B cell (primary cell): Measurements from ENCODE around the gene PLCD1. TPM values are rescaled to one million over a fixed set of nuclear protein-coding genes. Genes with fewer than 3 reads are reported as not detected.

Experiments
- ATAC-seq: fragments of 200-7000 bp; cut with Tn5 transposase; one replicate; pipeline ENCODE4 v1.10.0; 2021; ENCODE audit warnings: low read depth, mild to moderate bottlenecking, moderate number of reproducible peaks, moderate library complexity
- CTCF ChIA-PET: fragments of 350-600 bp; sonication (Branson Sonifier 250); formaldehyde crosslinking; loops from one replicate; lab custom pipeline; 2021; ENCODE audit warnings: antibody characterized with exemption, inconsistent platforms; lab: Charles Lee
- POLR2A ChIA-PET: fragments of 350-600 bp; sonication (Branson Sonifier 250); formaldehyde crosslinking; loops from one replicate; lab custom pipeline; 2021; ENCODE audit warnings: antibody characterized with exemption; lab: Charles Lee
- DNase-seq: peaks from one replicate; pipeline ENCODE4 v3.0.0; 2013
- H2AFZ ChIP-seq: 2 replicates; pipeline ENCODE4 v1.6.1; 2012; ENCODE audit warnings: mild to moderate bottlenecking, low read depth, low read length; ENCODE audit not compliant: insufficient read depth, poor library complexity, severe bottlenecking
- H3K27ac ChIP-seq, 2 donors: 1 replicate in 1 of 2; 2 replicates in 1 of 2; pipeline ENCODE4 v1.5.1; 2012 to 2013; ENCODE audit warnings: low read length in 2 of 2, mild to moderate bottlenecking in 2 of 2, moderate library complexity in 1 of 2
- H3K27me3 ChIP-seq, 4 experiments: fragments of 200-600 bp in 1 of 4; sonication (generic) in 1 of 4; replicated peaks in 1 of 4; 1 replicate in 2 of 4; 2 replicates in 2 of 4; pipeline versions ENCODE4 v1.6.1 to v1.7.0; 2013 to 2016; ENCODE audit warnings: low read length in 3 of 4, mild to moderate bottlenecking in 2 of 4, mixed read lengths in 1 of 4, moderate library complexity in 1 of 4; ENCODE audit not compliant: insufficient read depth in 4 of 4, control insufficient read depth in 3 of 4; ENCODE audit errors: control extremely low read depth in 1 of 4
- H3K36me3 ChIP-seq, 2 experiments: replicated peaks in 1 of 2; 1 replicate in 1 of 2; 2 replicates in 1 of 2; pipeline versions ENCODE4 v1.6.1 to v1.7.1; 2013; ENCODE audit warnings: low read length in 1 of 2; ENCODE audit not compliant: insufficient read depth in 2 of 2, control insufficient read depth in 1 of 2; ENCODE audit errors: control extremely low read depth in 1 of 2, extremely low read depth in 1 of 2
- H3K4me1 ChIP-seq, 2 donors: fragments of 200-600 bp in 1 of 2; sonication (generic) in 1 of 2; 1 replicate in 1 of 2; 2 replicates in 1 of 2; pipeline versions ENCODE4 v1.5.1 to v1.6.1; 2013 to 2017; ENCODE audit warnings: low read length in 2 of 2; ENCODE audit not compliant: control insufficient read depth in 2 of 2, insufficient read depth in 2 of 2
- H3K4me2 ChIP-seq: replicated peaks from 2 replicates; pipeline ENCODE3; 2012; ENCODE audit warnings: mild to moderate bottlenecking, low read depth, low read length; ENCODE audit not compliant: poor library complexity, severe bottlenecking
- H3K4me3 ChIP-seq, 5 experiments: fragments of 200-600 bp in 1 of 5; sonication (generic) in 1 of 5; 1 replicate in 3 of 5; 2 replicates in 2 of 5; pipeline versions ENCODE4 v1.5.1 to v1.7.0; 2011 to 2016; ENCODE audit warnings: low read length in 4 of 5, mild to moderate bottlenecking in 4 of 5, low read depth in 2 of 5, control low read depth in 1 of 5, moderate library complexity in 1 of 5; ENCODE audit not compliant: insufficient read depth in 1 of 5; ENCODE audit errors: control extremely low read depth in 1 of 5, extremely low read depth in 1 of 5
- H3K79me2 ChIP-seq: fragments of 200-600 bp; sonication (generic); one replicate; pipeline ENCODE4 v1.6.0; 2016; ENCODE audit warnings: low read length; ENCODE audit not compliant: control insufficient read depth, insufficient read depth
- H3K9ac ChIP-seq: fragments of 200-600 bp; sonication (generic); 2 replicates; pipeline ENCODE4 v1.6.1; 2017; ENCODE audit warnings: mild to moderate bottlenecking, low read length, moderate library complexity
- H3K9me3 ChIP-seq, 3 donors: one replicate each; pipeline versions ENCODE4 v1.6.1 to v1.7.1; 2013; ENCODE audit warnings: low read length in 2 of 3; ENCODE audit not compliant: control insufficient read depth in 2 of 3, insufficient read depth in 1 of 3; ENCODE audit errors: control extremely low read depth in 1 of 3
- H4K20me1 ChIP-seq: 2 replicates; pipeline ENCODE4 v1.6.0; 2012; ENCODE audit warnings: mild to moderate bottlenecking, low read length; ENCODE audit not compliant: insufficient read depth, control insufficient read depth, poor library complexity, severe bottlenecking
- H3K27ac Mint-ChIP-seq: one replicate; pipeline ENCODE4 v1.8.0; 2021; ENCODE audit warnings: mixed read lengths
- H3K27me3 Mint-ChIP-seq: one replicate; pipeline ENCODE4 v1.8.0; 2021; ENCODE audit warnings: mixed read lengths
- H3K4me1 Mint-ChIP-seq: one replicate; pipeline ENCODE4 v1.8.0; 2021; ENCODE audit warnings: mixed read lengths
- H3K4me3 Mint-ChIP-seq: one replicate; pipeline ENCODE4 v1.8.0; 2021; ENCODE audit warnings: mixed read lengths
- H3K9me3 Mint-ChIP-seq: one replicate; pipeline ENCODE4 v1.8.0; 2022; ENCODE audit warnings: mixed read lengths; ENCODE audit not compliant: insufficient read depth
- EZH2 ChIP-seq: IDR thresholded peaks from 2 replicates; pipeline ENCODE4 v1.6.1; 2012; ENCODE audit warnings: borderline replicate concordance, low read depth, mild to moderate bottlenecking, moderate library complexity, low read length; ENCODE audit not compliant: insufficient read depth, poor library complexity, severe bottlenecking
- WGBS: methylation state at CpG from one replicate; pipeline ENCODE4 v1.1.5; 2013; ENCODE audit warnings: missing lambda C conversion rate; ENCODE audit not compliant: insufficient coverage; 5-methylcytosine and 5-hydroxymethylcytosine counted together
- intact Hi-C: fragments of 100-400 bp; cut with micrococcal nuclease; formaldehyde crosslinking; loops from one replicate; pipeline ENCODE4 v1.10.0; 2022
- polyA plus RNA-seq: library from polyadenylated mRNA; depleted of rRNA; stranded (reverse); fragments of >200 nt; gene quantifications from 2 replicates; pipeline ENCODE4 v1.2.3, GENCODE V29; 2012
- total RNA-seq, 2 donors: library from RNA; stranded (reverse); fragments of 120-200 nt in 1 of 2; gene quantifications; 1 replicate in 1 of 2; 2 replicates in 1 of 2; pipeline versions ENCODE4 v1.2.3 to v1.2.4, GENCODE V29; 2013 to 2022
- TF ChIP-seq, protein P1 (sequence below): fragments of 200-600 bp; IDR thresholded peaks from one replicate; pipeline ENCODE4 v1.8.0; 2022; ENCODE audit warnings: antibody characterized with exemption, mild to moderate bottlenecking

Gene PLCD1
- total and polyA plus RNA-seq, 2 donors (not counting 1 experiment from before 2014, with no cell fraction given), result 5.8 to 10.1 TPM

DNA sequence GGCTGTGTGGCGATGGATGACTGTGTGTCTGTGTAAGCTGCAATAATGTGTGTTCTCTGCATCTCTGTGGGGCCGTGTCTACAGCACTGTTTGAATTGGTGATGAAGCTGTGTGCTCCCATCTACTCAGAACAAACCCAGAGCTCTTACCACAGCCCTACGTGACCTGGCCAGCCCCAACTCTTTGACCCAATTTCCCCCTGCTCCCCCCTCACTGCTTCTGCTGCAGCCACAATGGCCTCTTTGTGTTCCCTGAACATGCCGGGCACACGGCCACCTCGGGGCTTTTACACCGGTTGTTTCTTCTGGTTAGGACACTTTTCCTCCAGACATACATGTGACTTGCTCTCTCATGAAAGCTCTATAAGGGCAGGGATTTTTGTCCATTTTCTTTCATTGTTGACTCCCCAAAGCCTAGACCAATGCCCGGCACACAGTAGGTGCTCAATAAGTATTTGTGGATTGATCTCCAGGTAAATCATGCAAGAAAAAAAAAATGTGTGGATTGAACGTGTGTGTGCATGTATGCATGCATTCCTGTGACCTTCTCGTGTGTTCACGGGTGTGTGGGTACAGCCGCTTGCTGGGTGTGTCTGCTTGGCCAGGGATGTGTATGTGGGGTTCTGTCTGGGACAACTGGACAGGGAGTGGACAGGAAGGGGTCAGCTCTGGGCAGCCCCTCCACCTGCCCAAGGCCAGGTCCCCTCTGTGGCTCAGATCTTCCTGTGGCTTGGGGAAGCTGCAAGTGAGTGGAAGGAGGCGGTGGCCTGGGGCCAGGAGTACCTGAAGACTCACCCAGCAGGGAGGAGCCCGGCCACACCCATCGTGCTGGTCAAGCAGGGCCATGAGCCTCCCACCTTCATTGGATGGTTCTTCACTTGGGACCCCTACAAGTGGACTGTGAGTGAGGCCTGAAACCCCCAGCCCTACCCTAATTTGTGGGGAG, 24.1 kb downstream of the PLCD1 start:
- H3K27ac Mint-ChIP-seq, result peak overlapping the region; percentile 46
- ChIA-PET CTCF (interaction anchor here (0.7 to 3.3 kb wide), 6 partner anchors 26 to 475 kb away, joined by 3 to 16 read pairs (median 4); partner anchors contain the start of gene DLEC1), POLR2A (interaction anchor here (0.5 kb wide), 1 partner anchor 164 kb away, joined by 3 read pairs; no protein-coding TSS in a partner anchor)
- intact Hi-C loops, result no loop called here
- Histone ChIP-seq H3K36me3 (peaks cover 0 to 28% of the 10 kb centered on the region in 2 experiments), H3K27me3 (no peaks in the 10 kb centered on the region), H3K9me3 (no peaks in the 10 kb centered on the region), H3K4me1 (no peaks in the 10 kb centered on the region), H4K20me1 (no peaks in the 10 kb centered on the region), H3K27ac (no peak overlapping the region), H3K9ac (no peak overlapping the region), H3K79me2 (no peaks in the 10 kb centered on the region), H3K4me3 (no peak overlapping the region), H2AFZ (no peak overlapping the region), H3K4me2 (no peak overlapping the region)
- WGBS, result 99% methylated on average over 10 of the region's 15 CpGs
- no peak for DNase-seq
- no peaks in the 10 kb centered on the region for H3K27me3 Mint-ChIP-seq
- no peaks in the 10 kb centered on the region for H3K9me3 Mint-ChIP-seq
- H3K4me1 Mint-ChIP-seq, result peaks cover 11% of the 10 kb centered on the region
- no peak for TF ChIP-seq EZH2
- TF ChIP-seq, protein P1, sequence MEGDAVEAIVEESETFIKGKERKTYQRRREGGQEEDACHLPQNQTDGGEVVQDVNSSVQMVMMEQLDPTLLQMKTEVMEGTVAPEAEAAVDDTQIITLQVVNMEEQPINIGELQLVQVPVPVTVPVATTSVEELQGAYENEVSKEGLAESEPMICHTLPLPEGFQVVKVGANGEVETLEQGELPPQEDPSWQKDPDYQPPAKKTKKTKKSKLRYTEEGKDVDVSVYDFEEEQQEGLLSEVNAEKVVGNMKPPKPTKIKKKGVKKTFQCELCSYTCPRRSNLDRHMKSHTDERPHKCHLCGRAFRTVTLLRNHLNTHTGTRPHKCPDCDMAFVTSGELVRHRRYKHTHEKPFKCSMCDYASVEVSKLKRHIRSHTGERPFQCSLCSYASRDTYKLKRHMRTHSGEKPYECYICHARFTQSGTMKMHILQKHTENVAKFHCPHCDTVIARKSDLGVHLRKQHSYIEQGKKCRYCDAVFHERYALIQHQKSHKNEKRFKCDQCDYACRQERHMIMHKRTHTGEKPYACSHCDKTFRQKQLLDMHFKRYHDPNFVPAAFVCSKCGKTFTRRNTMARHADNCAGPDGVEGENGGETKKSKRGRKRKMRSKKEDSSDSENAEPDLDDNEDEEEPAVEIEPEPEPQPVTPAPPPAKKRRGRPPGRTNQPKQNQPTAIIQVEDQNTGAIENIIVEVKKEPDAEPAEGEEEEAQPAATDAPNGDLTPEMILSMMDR, result no peak
- H3K4me3 Mint-ChIP-seq, result no peak overlapping the region
- no peak for ATAC-seq
